Gastroesophageal sphincter (tissue), 4 donors: ENCODE measurements around the gene INO80. TPM values are rescaled to one million over a fixed set of nuclear protein-coding genes. Genes with fewer than 3 reads are reported as not detected.

Experiments used
- ATAC-seq: fragments of 150-250 bp; one replicate; pipeline ENCODE4 v1.9.1; 2016; ENCODE audit warnings: mild to moderate bottlenecking, moderate library complexity
- H3K27ac ChIP-seq, 4 donors: fragments of 200-600 bp; sonication (generic) in 3 of 4; 1 replicate in 3 of 4; 2 replicates in 1 of 4; pipeline ENCODE4 v1.5.1; 2016 to 2019
- H3K27me3 ChIP-seq: fragments of 200-600 bp; sonication (generic); one replicate; pipeline ENCODE4 v1.5.1; 2019
- H3K36me3 ChIP-seq, 2 donors: fragments of 200-600 bp; sonication (generic); one replicate each; pipeline ENCODE4 v1.5.1; 2019; ENCODE audit warnings: control low read depth in 1 of 2
- H3K4me1 ChIP-seq, 3 donors: fragments of 200-600 bp; sonication (generic); 1 replicate in 2 of 3; 2 replicates in 1 of 3; pipeline ENCODE4 v1.5.1; 2016 to 2019; ENCODE audit warnings: control low read depth in 2 of 3
- H3K4me3 ChIP-seq, 2 donors: fragments of 200-600 bp; sonication (generic); one replicate each; pipeline ENCODE4 v1.5.1; 2019; ENCODE audit warnings: mild to moderate bottlenecking in 1 of 2, moderate library complexity in 1 of 2
- H3K9me3 ChIP-seq, 3 donors: fragments of 200-600 bp; sonication (generic); one replicate each; pipeline ENCODE4 v1.5.1; 2017 to 2019; ENCODE audit warnings: control low read depth in 2 of 3
- EP300 ChIP-seq: sonication (generic); formaldehyde crosslinking; IDR thresholded peaks from one replicate; pipeline ENCODE4 v1.6.1; 2017; ENCODE audit warnings: antibody characterized with exemption, mild to moderate bottlenecking
- POLR2A ChIP-seq, 2 donors: fragments of 450-650 bp; IDR thresholded peaks; one replicate each; pipeline ENCODE4 v1.6.1; 2017; ENCODE audit warnings: antibody characterized with exemption in 2 of 2, mild to moderate bottlenecking in 2 of 2, moderate library complexity in 1 of 2
- POLR2AphosphoS5 ChIP-seq: sonication (generic); formaldehyde crosslinking; IDR thresholded peaks from one replicate; pipeline ENCODE4 v1.6.1; 2017; ENCODE audit warnings: antibody characterized with exemption
- WGBS, 2 donors: methylation state at CpG; one replicate each; pipeline ENCODE4 v1.1.5; 2018; ENCODE audit warnings: low coverage in 1 of 2; 5-methylcytosine and 5-hydroxymethylcytosine counted together
- total RNA-seq, 4 donors: library from RNA; depleted of rRNA; stranded (reverse); fragments of >200 nt; gene quantifications; one replicate each; pipeline ENCODE4 v1.1.0, GENCODE V29; 2016
- TF ChIP-seq, protein P1 (sequence below), 4 experiments: fragments of 200-600 bp in 2 of 4; fragments of 450-650 bp in 2 of 4; sonication (generic) in 1 of 4; IDR thresholded peaks; one replicate each; pipeline ENCODE4 v1.5.1; 2017 to 2019; ENCODE audit warnings: antibody characterized with exemption in 4 of 4, mild to moderate bottlenecking in 2 of 4, moderate library complexity in 2 of 4

The INO80 gene
- total RNA-seq, 4 donors from 2014 or later = 18.0 to 61.3 (median 32.2) TPM

DNA sequence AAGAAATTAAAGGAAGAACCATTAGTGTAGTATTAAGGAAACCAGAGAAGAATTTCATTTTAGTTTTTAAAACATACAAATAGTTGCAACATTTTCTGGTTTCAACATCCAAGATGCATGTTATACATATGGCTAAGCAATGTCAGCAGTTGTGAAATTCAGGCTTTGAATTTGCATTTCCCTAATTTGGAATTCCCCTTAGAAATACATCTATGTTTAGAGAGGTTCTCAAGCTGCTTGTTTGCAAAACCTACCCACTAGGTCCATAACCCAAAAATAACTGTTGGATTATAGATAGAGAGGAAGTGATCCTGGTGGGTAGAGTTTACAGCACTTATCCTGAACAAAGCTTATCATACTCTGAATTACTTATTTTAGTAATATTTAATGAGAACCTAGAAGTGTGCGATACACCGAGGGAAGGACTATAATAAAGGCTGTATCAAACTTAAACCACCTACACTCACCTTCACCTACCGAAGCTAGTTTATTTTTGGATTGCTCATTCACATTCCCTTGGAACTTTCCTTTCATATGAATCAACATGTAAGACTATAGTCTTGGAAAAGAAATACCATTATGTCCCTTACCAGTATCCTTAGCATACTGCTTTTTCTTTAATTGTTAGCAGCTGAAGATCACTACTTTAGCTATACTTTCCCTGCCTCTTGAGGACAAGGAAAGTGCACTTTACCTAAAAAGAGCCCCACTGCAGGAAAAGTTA, 102.2 kb downstream of the INO80 start:
- Histone ChIP-seq H3K27me3 (no peaks in the 10 kb centered on the region), H3K9me3 (no peaks in the 10 kb centered on the region), H3K36me3 (peaks cover 5 to 66% of the 10 kb centered on the region in 2 donors), H3K27ac (no peak overlapping the region), H3K4me3 (no peak overlapping the region), H3K4me1 (peaks cover 4 to 36% (median 11%) of the 10 kb centered on the region in 3 donors)
- no peak for ATAC-seq
- no peak for TF ChIP-seq EP300
- no peak for TF ChIP-seq POLR2AphosphoS5
- TF ChIP-seq, protein P1, sequence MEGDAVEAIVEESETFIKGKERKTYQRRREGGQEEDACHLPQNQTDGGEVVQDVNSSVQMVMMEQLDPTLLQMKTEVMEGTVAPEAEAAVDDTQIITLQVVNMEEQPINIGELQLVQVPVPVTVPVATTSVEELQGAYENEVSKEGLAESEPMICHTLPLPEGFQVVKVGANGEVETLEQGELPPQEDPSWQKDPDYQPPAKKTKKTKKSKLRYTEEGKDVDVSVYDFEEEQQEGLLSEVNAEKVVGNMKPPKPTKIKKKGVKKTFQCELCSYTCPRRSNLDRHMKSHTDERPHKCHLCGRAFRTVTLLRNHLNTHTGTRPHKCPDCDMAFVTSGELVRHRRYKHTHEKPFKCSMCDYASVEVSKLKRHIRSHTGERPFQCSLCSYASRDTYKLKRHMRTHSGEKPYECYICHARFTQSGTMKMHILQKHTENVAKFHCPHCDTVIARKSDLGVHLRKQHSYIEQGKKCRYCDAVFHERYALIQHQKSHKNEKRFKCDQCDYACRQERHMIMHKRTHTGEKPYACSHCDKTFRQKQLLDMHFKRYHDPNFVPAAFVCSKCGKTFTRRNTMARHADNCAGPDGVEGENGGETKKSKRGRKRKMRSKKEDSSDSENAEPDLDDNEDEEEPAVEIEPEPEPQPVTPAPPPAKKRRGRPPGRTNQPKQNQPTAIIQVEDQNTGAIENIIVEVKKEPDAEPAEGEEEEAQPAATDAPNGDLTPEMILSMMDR (IDR thresholded peaks at IDR 0.05) = no peak
- TF ChIP-seq POLR2A (IDR thresholded peaks at IDR 0.05) = no peak
- WGBS, 2 donors = 67 to 77% methylated on average over 3 of the region's 3 CpGs

- WGBS, 2 donors = 29 to 87% methylated on average over 1 to 2 of the region's 2 CpGs
- Histone ChIP-seq H3K4me1 (peaks cover 0 to 13% (median 6%) of the 10 kb centered on the region in 3 donors), H3K4me3 (no peak overlapping the region), H3K9me3 (no peaks in the 10 kb centered on the region), H3K36me3 (peaks cover 5 to 61% of the 10 kb centered on the region in 2 donors), H3K27me3 (no peaks in the 10 kb centered on the region), H3K27ac (no peak overlapping the region)
- no peak for TF ChIP-seq POLR2A (IDR thresholded peaks at IDR 0.05)
- TF ChIP-seq POLR2AphosphoS5 = no peak
- TF ChIP-seq, protein P1 (IDR thresholded peaks at IDR 0.05) = no peak
- ATAC-seq = no peak
Measured at GRCh38 chr15:41011055-41011815, 104.8 kb downstream of the INO80 start.

DNA sequence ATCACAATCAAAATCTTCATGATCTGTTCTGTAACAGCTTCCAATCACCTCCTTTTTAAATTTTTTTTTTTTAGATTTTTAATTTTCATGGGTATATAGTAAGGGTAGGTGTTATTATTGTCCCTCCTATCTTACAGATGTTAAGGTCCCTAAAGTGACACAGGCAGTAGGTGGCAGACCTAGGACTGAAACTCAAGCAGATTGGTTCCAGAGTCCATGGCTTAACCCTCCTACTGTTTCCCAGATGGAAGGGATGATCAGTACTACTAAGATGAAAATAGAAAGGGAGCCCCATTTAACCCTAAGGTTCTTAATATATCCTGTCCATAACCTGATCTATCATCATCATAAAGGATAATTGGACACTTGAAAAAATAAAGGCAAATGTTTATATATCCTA, 105.7 kb downstream of the INO80 start:
- Histone ChIP-seq H3K27ac (no peak overlapping the region), H3K27me3 (no peaks in the 10 kb centered on the region), H3K36me3 (peaks cover 5 to 56% of the 10 kb centered on the region in 2 donors), H3K4me3 (no peak overlapping the region), H3K9me3 (no peaks in the 10 kb centered on the region), H3K4me1 (peaks cover 0 to 13% (median 6%) of the 10 kb centered on the region in 3 donors)
- TF ChIP-seq POLR2A (IDR thresholded peaks at IDR 0.05) (no peak), EP300 (no peak), POLR2AphosphoS5 (no peak)
- TF ChIP-seq, protein P1 (IDR thresholded peaks at IDR 0.05) = no peak
- ATAC-seq = no peak

DNA sequence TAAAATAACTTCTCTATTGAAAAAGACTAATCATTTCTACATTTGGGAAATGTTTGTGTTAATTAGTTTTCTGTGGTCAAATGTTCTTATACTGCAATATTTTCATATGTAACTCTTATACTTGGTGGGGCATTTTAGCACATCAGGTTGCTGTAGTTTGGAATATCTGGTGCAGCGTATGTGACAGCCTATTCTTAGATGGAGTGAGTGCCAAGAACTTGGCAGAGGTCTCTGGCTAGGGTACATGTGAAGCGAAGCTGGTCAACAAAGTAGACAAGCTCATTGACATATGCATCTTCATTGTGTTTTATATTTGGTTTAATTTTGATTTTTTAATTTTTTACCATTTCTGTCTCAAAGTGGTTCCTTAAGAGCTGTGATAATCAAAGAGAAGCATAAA, 109.6 kb downstream of the INO80 start:
- H3K27ac ChIP-seq = no peak overlapping the region
- ATAC-seq = no peak
- H3K36me3 ChIP-seq = peaks cover 0 to 55% of the 10 kb centered on the region in 2 donors
- WGBS, 2 donors = 46 to 77% methylated on average over 2 of the region's 2 CpGs
- peaks cover 0 to 10% (median 6%) of the 10 kb centered on the region in 3 donors for H3K4me1 ChIP-seq
- no peak overlapping the region for H3K4me3 ChIP-seq
- TF ChIP-seq POLR2A (IDR thresholded peaks at IDR 0.05) (no peak), EP300 (no peak), POLR2AphosphoS5 (no peak)
- TF ChIP-seq, protein P1 (IDR thresholded peaks at IDR 0.05) = no peak
- H3K9me3 ChIP-seq = no peaks in the 10 kb centered on the region
- no peaks in the 10 kb centered on the region for H3K27me3 ChIP-seq
